GM19328 (cell line): ENCODE data around the gene JAK3.
"Not testable (repeated sequence)": the region's sequence is repeated elsewhere in the genome, so short reads cannot be mapped to it uniquely, and the experiment has no call there.

Experiments used
- ATAC-seq: cut with Tn5 transposase; IDR thresholded peaks from one replicate; pipeline ENCODE4 v1.9.1; 2021; ENCODE audit warnings: mild to moderate bottlenecking, moderate library complexity; ENCODE audit not compliant: unreplicated experiment

JAK3 gene

GRCh38 chr19:17778968-17779929 is 68.5 kb downstream of the JAK3 start:
- ATAC-seq, result no peak

- no peak for ATAC-seq
These were observed 69.4 kb downstream of the JAK3 start for GRCh38 chr19:17778251-17778967.

- not testable (repeated sequence) for ATAC-seq
These were observed 69.9 kb downstream of the JAK3 start for GRCh38 chr19:17777840-17778239.

- peak; percentile 44 for ATAC-seq
These were observed 71.6 kb downstream of the JAK3 start for GRCh38 chr19:17775991-17776803.

- ATAC-seq, result no peak
These were observed 72.4 kb downstream of the JAK3 start for GRCh38 chr19:17775245-17775927.
